HG03025 (cell line): ENCODE measurements around the gene CUL2.
"Not testable (repeated sequence)": the region's sequence is repeated elsewhere in the genome, so short reads cannot be mapped to it uniquely, and the experiment has no call there.

Experiments used
- ATAC-seq: cut with Tn5 transposase; IDR thresholded peaks from one replicate; pipeline ENCODE4 v1.9.1; 2021; ENCODE audit warnings: mild to moderate bottlenecking, moderate library complexity; ENCODE audit not compliant: unreplicated experiment, low FRiP score

The CUL2 gene

DNA sequence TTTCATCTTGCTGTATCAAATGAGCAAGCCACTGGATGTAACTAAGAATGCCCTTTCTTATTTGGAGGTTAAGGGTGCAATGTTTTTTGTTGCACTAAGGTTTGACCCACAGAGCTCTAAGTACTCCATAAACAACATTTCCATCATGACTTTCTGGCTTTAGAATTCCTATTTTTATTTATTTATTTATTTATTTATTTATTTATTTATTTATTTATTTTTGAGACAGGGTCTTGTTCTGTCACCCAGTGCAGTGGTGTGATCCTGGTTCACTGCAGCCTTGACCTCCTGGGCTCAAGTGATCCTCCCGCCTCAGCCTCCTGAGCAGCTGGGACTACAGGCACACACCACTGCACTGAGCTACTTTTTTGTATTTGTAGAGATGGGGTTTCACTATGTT lies 9.9 kb downstream of the CUL2 start:
- ATAC-seq = not testable (repeated sequence)

DNA sequence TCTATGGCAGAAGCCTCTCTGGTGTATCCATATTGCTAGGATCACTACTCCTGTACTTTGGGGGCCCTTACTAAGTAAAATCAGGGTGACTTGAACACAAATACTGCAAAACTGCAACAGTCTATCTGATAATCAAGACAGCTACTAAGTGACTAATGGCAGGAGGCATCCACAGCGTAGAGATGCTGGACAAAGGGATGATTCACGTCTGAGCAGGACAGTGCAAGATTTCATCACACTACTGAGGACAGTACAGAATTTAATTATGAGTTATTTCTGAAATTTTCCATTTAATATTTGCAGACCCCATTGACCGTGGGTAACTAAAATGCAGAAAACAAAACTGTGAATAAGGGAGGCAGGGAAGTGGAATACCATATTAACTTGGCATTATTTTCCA lies 10.4 kb downstream of the CUL2 start:
- ATAC-seq = no peak

DNA sequence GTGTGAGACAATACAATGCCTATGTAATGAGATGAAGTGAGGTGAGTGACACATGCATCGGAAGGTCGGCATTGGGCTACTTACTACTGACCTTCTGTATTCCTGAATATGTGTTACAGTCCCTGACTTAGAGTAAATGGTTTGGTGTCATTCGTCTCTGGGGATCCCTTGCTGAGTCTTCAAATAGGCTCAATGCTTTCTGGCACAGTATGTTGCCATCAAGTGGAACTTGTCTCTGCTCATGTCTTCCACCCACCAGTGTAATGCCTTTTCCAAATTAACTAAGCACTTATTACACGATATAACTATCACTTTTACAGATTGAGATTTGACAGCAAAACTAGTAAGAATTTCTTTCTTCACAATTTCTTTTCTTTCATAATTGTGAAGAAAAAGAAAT lies 10.9 kb downstream of the CUL2 start:
- no peak for ATAC-seq

DNA sequence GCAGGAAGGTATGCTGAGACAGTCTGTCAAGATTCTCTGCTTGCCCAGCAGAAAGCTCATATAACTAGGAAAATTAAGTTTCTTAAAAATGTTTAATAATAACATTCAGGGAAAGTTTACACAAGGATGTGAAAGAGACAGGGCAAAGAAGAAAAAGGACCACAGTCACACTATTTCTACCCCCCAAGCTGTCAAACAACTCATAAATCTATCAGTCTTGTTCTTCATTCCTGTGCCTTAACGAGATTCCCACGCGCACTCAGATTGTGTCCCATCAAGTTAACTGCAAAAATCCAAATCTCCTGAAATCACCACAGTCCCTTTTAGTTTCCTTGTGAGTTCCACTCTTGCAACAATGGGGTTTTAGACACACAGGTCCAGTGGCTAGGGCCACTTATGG lies 14.9 kb downstream of the CUL2 start:
- no peak for ATAC-seq

DNA sequence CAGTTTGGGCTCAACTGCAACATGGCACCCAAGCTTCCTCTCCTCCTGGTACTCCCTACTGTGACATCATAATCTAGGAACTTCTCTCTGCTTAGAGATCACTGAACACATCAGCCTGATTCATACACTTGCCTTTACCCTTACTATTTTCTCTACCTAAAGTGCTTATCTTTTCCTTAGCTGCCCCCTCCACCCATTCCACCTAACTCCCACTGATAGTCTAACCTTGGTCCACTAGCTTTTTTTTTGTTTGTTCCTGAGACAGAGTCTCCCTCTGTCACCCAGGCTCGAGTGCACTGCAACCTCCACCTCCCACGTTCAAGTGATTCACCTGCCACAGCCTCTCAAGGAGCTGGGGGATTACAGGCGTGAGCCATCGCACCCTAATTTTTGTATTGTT lies 15.9 kb downstream of the CUL2 start:
- ATAC-seq = no peak

DNA sequence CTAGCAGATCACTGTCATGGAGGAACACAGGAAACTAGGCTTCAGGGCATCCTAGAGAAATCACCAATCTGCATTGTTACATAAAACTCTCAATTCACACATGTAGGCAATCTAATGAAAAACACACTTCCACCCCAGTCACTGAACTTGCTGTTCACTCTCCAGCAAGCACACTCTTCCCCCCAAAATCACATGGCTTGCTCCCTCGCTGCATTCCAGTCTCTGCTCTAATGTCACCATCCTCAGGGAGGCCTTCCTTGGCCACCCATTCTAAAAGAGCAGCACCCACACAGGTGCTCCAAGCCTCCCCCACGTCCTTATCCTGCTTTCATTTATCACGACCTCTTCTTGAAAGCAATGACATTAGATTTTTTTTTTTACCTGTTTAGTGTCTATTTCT lies 19.6 kb downstream of the CUL2 start:
- no peak for ATAC-seq

DNA sequence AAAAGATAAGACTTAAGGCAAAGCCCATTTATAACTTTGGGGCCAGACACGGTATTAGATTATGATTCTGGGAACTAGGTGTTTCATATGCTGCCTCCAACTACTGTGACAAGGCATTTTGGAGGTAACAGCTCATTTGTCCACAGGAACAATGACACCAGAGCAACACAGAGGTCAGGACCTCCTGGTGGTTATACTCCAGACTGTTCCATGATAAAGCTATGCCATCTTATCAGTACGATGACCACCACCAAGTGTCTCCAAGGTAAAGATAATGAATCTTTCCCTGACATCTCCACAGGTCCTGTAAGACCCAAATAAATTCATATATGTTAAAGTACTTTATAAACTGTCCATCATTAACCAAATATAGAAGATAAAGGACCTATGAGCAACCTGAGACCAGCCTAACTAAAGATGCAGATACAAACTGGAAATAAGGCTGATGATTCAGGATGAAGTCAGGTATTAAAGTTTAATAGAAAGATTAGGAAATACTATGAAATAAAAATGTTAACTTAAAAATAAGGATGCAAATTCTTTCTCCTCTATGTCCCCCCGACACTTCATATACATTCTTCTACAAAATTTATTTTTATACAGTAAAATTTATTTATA lies 26.2 kb downstream of the CUL2 start:
- no peak for ATAC-seq

DNA sequence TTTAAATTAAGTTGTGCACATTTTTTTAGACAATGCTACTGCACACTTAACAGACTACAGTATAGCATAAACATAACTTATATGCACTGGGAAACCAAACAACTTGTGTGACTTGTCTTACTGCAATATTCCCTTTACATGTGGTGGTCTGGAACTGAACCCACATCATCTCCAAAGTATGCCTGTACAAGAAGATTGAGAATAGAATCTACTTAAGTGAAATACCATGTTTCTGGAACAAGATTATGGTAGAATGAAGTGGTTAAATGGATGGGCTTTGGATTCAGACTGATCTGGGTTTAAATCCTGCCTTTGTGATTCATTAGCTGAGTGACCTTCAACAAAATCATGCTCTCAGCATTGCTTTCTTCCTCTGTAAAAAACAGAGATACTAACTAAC lies 30.7 kb downstream of the CUL2 start:
- ATAC-seq = no peak

DNA sequence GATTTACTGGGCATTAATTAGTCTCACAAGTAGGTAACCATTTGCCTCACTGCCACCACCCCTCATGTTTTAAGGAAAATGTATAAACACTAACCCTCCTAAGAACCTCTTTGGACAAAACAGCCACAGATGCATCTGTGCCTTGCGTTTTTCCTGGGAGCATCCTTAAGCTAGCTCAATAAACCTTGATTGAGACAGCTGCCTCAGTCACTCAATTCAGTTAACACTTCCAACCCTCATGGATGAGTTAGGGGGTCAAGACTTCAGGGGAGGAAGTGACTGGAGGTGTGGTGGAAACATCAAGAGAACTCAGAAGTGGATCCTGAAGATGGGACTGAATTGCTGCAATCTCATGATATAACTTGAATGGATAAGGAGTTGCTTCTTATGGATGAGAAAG lies 31.5 kb downstream of the CUL2 start:
- ATAC-seq = no peak

DNA sequence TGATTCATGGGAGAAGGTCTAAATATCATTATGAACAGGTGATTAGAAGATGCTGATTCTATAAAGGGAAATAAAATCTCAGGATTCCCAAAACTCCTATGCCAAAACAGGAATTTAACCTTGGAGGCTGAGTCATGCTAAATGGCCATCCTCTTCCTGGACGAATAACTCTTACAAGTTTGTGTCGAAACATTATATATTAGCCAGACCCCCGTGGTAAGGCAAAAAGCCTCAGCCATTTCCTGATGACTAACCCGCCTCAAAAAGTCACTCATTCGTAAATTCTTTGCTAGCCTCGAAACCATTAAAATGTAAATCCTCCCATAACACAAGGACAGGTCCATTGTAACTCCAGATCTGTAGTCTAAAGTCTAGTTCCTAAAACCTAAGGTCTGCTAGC lies 32.0 kb downstream of the CUL2 start:
- ATAC-seq = no peak

DNA sequence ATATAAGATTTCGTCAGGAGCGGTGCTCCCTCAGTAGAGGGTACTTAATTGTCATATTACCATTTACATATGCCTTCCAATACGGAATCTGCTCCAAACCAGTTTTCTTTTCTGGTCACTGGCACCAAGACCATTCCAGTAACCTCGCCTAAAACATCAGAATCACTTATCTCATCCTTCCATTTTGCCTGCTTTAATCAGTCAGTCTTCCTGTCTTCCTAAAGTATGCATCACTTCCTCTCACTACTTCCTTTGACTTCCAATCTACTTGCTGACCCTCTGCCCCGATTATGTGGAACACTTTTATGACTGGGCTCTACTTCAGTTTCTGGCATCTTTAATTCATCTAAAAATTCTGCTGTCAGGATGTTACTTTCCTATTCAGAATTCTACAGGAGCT lies 33.5 kb downstream of the CUL2 start:
- ATAC-seq = no peak

DNA sequence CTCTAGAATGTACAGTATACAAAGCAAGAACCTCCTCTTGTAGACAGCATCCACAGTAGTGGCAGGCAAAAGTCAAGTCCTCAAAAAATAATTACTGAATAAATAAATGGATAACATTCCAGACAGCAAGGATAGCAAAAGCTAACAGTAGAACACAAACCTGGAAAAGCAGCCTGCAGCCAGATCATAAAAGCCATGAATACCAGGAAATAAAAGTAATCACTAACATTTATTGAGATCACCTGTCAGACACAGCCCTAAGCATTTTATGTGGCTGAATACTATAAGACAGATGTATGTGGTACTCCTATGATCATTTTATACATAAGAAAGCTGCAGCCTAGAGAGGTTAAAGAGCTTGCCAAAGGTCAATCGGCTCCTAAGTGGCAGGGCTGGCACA lies 34.0 kb downstream of the CUL2 start:
- no peak for ATAC-seq

DNA sequence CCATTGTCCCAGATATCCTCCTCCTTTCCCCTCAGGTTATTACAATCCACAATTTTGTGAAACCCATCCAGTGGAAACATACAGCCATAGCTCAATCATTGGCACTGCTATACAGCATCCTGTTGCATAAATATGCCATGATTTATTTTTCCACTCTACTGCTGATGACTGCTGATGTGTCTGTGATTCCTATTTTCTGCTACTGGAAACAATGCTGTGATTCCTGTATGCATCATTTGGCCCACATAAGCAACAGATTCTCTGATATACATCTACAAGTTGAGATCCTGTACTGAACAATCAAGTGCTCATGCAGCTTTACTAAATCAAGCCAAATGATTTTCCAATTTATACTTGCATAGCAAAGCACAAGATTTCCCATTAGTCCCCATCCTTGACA lies 39.6 kb downstream of the CUL2 start:
- no peak for ATAC-seq

DNA sequence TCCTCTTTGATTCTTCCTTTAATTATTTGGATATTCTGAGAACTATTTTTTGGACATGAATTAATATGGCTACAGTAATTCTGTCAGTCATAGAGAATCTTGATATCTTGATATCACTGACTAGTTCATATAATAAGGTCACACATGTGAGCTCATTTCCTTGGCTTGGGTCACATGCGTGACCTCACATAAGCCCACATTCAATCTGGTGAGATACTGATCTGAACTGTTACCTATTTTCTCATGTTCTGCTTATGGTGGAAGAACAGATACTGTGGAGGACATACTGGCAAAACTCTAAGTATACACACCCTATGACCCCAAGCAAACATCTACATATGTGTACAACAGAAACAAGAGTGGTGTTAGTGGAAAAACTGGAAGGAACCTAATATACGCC lies 44.1 kb downstream of the CUL2 start:
- no peak for ATAC-seq

DNA sequence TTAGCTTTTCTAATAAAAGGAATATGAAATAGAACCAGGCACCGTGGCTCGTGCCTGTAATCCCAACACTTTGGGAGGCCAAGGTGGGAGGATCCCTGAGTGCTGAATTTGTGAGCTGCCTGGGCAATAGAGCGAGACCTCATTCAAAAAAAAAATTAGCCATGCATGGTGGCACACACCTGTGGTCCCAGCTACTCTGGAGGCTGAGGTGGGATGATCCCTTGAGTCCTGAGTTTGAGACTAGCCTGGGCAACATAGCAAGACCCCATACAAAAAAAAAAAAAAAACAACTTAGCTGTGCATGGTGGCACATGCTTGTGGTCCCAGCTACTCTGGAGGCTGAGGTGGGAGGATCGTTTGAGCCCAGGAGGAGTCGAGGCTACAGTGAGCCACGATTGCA lies 44.9 kb downstream of the CUL2 start:
- not testable (repeated sequence) for ATAC-seq

DNA sequence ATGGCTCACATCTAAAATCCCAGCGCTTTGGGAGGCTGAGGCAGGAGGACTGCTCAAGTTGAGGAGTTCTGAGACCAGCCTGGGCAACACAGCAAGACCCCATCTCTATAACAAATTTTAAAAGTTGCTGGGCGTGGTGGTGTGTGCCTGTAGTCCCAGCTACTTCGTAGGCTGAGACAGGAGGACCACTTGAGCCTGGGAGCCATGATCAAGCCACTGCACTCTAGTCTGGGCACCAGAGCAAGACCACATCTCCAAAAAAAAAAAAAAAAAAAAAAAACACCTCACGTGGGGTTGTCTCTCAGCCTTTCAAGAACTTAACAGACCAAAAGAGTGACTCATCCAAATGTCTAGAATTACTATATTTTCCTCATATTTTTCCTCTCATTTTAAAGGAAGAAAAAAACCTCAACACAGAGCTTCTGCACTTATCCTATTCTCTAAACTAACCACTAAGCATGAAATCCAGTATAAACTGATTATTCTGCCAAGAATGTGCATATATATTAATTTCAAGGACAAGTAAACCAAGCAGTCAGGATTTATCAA lies 46.3 kb downstream of the CUL2 start:
- no peak for ATAC-seq

DNA sequence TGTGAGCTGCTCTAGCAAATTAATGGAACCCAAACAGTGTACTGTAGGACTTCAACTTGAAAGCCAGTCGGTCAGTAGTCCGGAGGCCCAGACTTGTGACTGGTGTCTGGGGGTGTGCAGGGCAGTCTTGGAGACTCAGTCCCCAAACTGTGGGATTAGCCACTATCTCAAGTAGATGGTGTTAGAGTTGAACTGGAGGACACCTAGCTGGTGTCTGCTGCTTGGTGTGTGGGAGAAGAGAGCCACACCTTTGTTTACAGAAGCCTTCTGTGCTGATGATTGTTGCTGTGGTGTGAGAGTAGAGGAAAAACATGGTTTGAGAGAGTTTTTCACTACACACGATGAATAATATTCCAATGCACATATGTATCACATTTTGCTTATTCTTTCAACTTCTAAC lies 47.4 kb downstream of the CUL2 start:
- no peak for ATAC-seq

DNA sequence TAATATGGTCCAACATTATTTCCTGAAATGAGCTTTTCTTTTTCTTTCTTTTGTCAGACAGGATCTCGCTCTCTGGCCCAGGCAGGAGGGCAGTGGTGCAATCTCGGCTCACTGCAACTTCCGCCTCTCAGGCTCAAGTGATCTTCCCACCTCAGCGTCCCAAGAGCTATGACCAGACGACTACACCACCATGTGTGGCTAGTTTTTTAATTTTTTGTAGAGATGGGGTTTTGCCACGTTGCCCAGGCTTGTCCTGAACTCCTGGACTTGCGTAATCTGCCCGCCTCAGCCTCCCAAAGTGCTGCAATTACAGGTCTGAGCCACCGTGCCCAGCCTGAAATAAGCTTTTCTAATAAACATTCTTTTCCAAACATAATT lies 48.6 kb downstream of the CUL2 start:
- no peak for ATAC-seq

DNA sequence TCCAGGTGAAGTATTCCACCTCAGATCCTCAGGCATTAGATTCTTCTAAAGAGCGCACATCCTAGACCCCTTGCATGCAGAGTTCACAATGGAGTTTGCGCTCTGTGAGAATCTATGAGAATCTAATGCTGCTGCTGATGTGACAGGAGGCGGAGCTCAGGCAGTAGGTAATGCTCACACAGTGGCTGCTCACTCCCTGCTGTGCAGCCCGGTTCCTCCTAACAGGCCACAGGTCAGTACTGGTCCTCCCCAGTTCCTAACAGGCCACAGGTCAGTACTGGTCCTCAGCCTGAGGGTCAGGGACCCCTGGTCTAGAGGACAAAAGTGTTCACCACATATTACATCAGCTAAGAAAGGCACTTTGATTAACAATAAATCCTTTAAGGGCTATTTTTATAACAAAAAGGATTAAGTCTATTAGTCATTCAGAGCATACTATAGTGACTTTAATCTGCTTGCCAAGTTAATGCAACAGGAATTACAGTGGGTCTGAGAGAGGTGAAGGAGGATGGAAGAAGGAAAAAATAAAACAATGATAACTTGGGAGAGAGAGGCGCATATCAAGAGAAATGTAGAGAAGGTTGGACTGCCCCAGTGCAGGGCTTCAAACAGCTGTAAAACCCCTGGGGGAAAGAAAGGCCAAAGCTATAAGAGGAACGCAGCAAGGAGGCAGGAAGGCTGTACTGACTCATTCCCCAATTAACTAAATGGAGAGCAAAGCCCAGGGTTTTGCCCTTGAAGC lies 49.2 kb downstream of the CUL2 start:
- no peak for ATAC-seq

DNA sequence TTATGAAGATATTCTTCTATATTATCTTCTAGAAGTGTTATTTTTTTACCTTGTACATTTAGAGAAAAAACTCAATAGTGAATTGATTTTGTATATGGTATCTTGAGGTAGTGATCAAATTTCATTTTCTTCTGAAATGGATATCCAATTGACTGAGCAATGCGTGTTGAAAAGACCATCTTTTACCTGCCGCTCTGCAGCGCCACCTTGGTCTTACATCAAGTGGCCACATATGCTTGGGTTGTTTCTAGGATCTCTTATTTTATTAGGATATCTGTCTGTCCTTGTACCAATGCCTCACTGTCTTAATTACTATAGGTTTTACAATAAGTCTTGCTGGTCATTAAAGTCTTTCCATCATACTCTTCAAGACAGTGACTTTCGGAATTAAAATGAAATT lies 53.0 kb downstream of the CUL2 start:
- no peak for ATAC-seq

DNA sequence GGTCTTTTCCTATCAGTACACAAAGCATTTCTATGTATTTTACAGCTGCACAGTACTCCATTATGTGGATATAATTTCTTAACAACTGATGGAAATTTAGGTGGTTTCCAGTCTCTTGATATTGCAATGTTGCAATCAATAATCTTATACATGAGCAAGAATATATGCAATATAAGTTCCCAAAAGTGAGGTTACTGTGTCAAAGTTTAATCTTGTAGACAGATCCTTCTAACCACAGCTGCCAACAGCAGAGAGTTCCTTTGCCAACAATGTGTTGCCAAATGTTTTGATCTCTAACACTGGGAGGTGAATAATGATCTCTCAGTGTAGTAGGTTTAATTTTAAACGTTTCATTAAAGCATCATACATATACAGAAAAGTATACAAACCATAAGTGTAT lies 54.5 kb downstream of the CUL2 start:
- no peak for ATAC-seq

DNA sequence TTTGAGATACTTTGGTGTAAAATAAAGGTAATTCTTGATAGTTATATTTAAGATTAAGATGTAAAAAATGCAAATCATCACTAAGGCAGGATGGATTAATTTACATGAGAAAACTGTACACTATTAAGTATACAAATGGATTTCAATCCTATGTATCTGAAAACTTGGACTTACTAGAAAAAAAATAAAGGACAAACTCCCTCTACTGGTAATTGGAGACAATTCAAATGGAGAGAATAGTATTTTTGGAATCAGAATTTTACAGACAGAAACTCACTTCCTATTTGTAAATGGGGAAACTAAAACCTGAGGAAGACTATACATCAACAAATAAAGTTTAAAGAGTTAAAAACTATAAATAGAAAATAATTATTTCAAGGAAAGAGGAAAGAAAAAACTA lies 62.6 kb downstream of the CUL2 start:
- no peak for ATAC-seq
